ENCODE results near the gene TBC1D21.

TBC1D21 gene

GRCh38 chr15:73862276-73862675 lies 11.1 kb upstream of the TBC1D21 start:
- DNase-seq = no peak

- DNase-seq = no peak
These were observed 8.0 kb upstream of the TBC1D21 start for GRCh38 chr15:73865379-73865778.

- no peak for DNase-seq
These were observed 7.5 kb upstream of the TBC1D21 start for GRCh38 chr15:73865904-73866303.

- DNase-seq = no peak
These were observed 6.9 kb upstream of the TBC1D21 start for GRCh38 chr15:73866481-73866880.

GRCh38 chr15:73866881-73867410 lies 6.4 kb upstream of the TBC1D21 start:
- DNase-seq = no peak

GRCh38 chr15:73867426-73867825 lies 5.9 kb upstream of the TBC1D21 start:
- no peak for DNase-seq

- no peak for DNase-seq
These were observed 5.4 kb upstream of the TBC1D21 start for GRCh38 chr15:73867956-73868355.

- DNase-seq = no peak
These were observed 4.0 kb upstream of the TBC1D21 start for GRCh38 chr15:73869216-73869995.

- DNase-seq = no peak
These were observed 2.5 kb upstream of the TBC1D21 start for GRCh38 chr15:73870700-73871408.

GRCh38 chr15:73872346-73872745 lies 1.0 kb upstream of the TBC1D21 start:
- DNase-seq = peak; percentile 19

- DNase-seq = peak; percentile 55
These were observed 636 bp downstream of the TBC1D21 start for GRCh38 chr15:73873889-73874511.

- no peak for DNase-seq
These were observed 6.1 kb downstream of the TBC1D21 start for GRCh38 chr15:73879426-73879825.

GRCh38 chr15:73881579-73882320 lies 8.4 kb downstream of the TBC1D21 start:
- DNase-seq = no peak

- DNase-seq = no peak
These were observed 9.5 kb downstream of the TBC1D21 start for GRCh38 chr15:73882761-73883419.

GRCh38 chr15:73884159-73884558 lies 10.8 kb downstream of the TBC1D21 start:
- DNase-seq = no peak

- no peak for DNase-seq
These were observed 12.8 kb downstream of the TBC1D21 start for GRCh38 chr15:73885954-73886700.

GRCh38 chr15:73886717-73887345 lies 13.5 kb downstream of the TBC1D21 start:
- no peak for DNase-seq

- no peak for DNase-seq
These were observed 14.1 kb downstream of the TBC1D21 start for GRCh38 chr15:73887481-73887880.

GRCh38 chr15:73888224-73889041 lies 15.1 kb downstream of the TBC1D21 start:
- DNase-seq = no peak
